ENCODE measurements around the gene HPDL.

Gene HPDL

GRCh38 chr1:45299981-45300668, 26.6 kb upstream of the HPDL start:
- TF ChIP-seq CTCF (IDR thresholded peaks at IDR 0.05; ENCODE audit: low read depth, low read length, poor library complexity, severe bottlenecking), result peak; percentile 68
- no peak for TF ChIP-seq EZH2phosphoT487 (IDR thresholded peaks at IDR 0.05; ENCODE audit: borderline replicate concordance, low read length)
- Histone ChIP-seq H3K4me3 (ENCODE audit: low read length) (no peak overlapping the region), H3K4me1 (ENCODE audit: control insufficient read depth, low read length) (peaks cover 15% of the 10 kb centered on the region), H3K36me3 (ENCODE audit: control insufficient read depth, low read length) (no peaks in the 10 kb centered on the region), H3F3A (ENCODE audit: control insufficient read depth, insufficient read depth) (peaks cover 8% of the 10 kb centered on the region; the same call in 1 of the 2 replicates), H3K27ac (ENCODE audit: low read depth, low read length) (no peak overlapping the region), H3K27me3 (ENCODE audit: control insufficient read depth, low read length) (no peaks in the 10 kb centered on the region), H3K79me2 (ENCODE audit: control insufficient read depth, low read length) (peaks cover 8% of the 10 kb centered on the region), H4K20me1 (ENCODE audit: control insufficient read depth, insufficient read depth, low read depth, low read length) (no peaks in the 10 kb centered on the region), H3K9me2 (replicated peaks; ENCODE audit: control insufficient read depth, low read length) (no peaks in the 10 kb centered on the region), H3K9me3 (ENCODE audit: control insufficient read depth, insufficient read depth, low read length) (no peaks in the 10 kb centered on the region), H3K4me2 (ENCODE audit: low read length) (no peak overlapping the region)

DNA sequence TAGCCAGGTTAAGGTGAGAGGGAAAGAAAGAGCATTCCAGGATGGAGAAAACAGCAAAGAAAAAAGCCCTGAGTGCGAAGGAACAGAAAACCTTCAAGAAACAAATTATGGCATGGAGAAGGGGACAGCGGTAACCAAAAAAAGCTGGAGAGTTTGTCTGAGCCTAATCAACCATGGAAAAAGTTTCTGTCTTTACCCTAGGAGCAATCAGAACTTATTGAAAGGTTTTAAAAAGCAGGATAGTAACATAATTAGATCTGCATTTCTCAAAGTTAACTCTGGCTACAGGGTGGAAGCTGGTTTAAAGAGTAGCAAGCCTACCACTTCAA, 26.1 kb upstream of the HPDL start:
- H3F3A ChIP-seq (ENCODE audit: control insufficient read depth, insufficient read depth), result peaks cover 13% of the 10 kb centered on the region; the same call in 1 of the 2 replicates
- no peaks in the 10 kb centered on the region for H4K20me1 ChIP-seq (ENCODE audit: control insufficient read depth, insufficient read depth, low read depth, low read length)
- no peak overlapping the region for H3K27ac ChIP-seq (ENCODE audit: low read depth, low read length)
- TF ChIP-seq CTCF (IDR thresholded peaks at IDR 0.05; ENCODE audit: low read depth, low read length, poor library complexity, severe bottlenecking) (no peak), EZH2phosphoT487 (IDR thresholded peaks at IDR 0.05; ENCODE audit: borderline replicate concordance, low read length) (no peak)
- H3K27me3 ChIP-seq (ENCODE audit: control insufficient read depth, low read length), result no peaks in the 10 kb centered on the region
- H3K4me1 ChIP-seq (ENCODE audit: control insufficient read depth, low read length), result peaks cover 20% of the 10 kb centered on the region
- no peaks in the 10 kb centered on the region for H3K36me3 ChIP-seq (ENCODE audit: control insufficient read depth, low read length)
- no peaks in the 10 kb centered on the region for H3K9me3 ChIP-seq (ENCODE audit: control insufficient read depth, insufficient read depth, low read length)
- H3K4me2 ChIP-seq (ENCODE audit: low read length), result no peak overlapping the region
- peaks cover 8% of the 10 kb centered on the region for H3K79me2 ChIP-seq (ENCODE audit: control insufficient read depth, low read length)
- H3K9me2 ChIP-seq (replicated peaks; ENCODE audit: control insufficient read depth, low read length), result no peaks in the 10 kb centered on the region
- H3K4me3 ChIP-seq (ENCODE audit: low read length), result no peak overlapping the region

GRCh38 chr1:45302505-45303150, 24.1 kb upstream of the HPDL start:
- peak overlapping the region; percentile 84 for H3K4me3 ChIP-seq (ENCODE audit: low read length)
- no peaks in the 10 kb centered on the region for H3K9me3 ChIP-seq (ENCODE audit: control insufficient read depth, insufficient read depth, low read length)
- no peak overlapping the region for H3K27ac ChIP-seq (ENCODE audit: low read depth, low read length)
- no peak for TF ChIP-seq CTCF (IDR thresholded peaks at IDR 0.05; ENCODE audit: low read depth, low read length, poor library complexity, severe bottlenecking)
- no peak for TF ChIP-seq EZH2phosphoT487 (IDR thresholded peaks at IDR 0.05; ENCODE audit: borderline replicate concordance, low read length)
- H3K4me1 ChIP-seq (ENCODE audit: control insufficient read depth, low read length), result peaks cover 40% of the 10 kb centered on the region
- H3K36me3 ChIP-seq (ENCODE audit: control insufficient read depth, low read length), result no peaks in the 10 kb centered on the region
- peaks cover 26% of the 10 kb centered on the region for H3F3A ChIP-seq (ENCODE audit: control insufficient read depth, insufficient read depth)
- H3K79me2 ChIP-seq (ENCODE audit: control insufficient read depth, low read length), result peaks cover 8% of the 10 kb centered on the region
- H4K20me1 ChIP-seq (ENCODE audit: control insufficient read depth, insufficient read depth, low read depth, low read length), result no peaks in the 10 kb centered on the region
- H3K9me2 ChIP-seq (replicated peaks; ENCODE audit: control insufficient read depth, low read length), result no peaks in the 10 kb centered on the region
- H3K4me2 ChIP-seq (ENCODE audit: low read length), result peak overlapping the region; percentile 85
- H3K27me3 ChIP-seq (ENCODE audit: control insufficient read depth, low read length), result no peaks in the 10 kb centered on the region

Measured in DOHH2 (cell line).